Stomach (tissue), 9 donors: ENCODE measurements around the gene RPRD1A. TPM values are rescaled to one million over a fixed set of nuclear protein-coding genes. Genes with fewer than 3 reads are reported as not detected.
A peak's percentile ranks its signal among the peaks of the same experiment; 100 is the strongest.
"Not testable (repeated sequence)": the region's sequence is repeated elsewhere in the genome, so short reads cannot be mapped to it uniquely, and the experiment has no call there.

ENCODE experiments used
- DNase-seq, 2 donors: peaks; one replicate each; pipeline versions ENCODE4 v3.0.0 to v3.0.0-alpha.2; 2013 to 2019
- H3K27ac ChIP-seq, 5 donors: fragments of 200-600 bp in 4 of 5; sonication (generic) in 4 of 5; one replicate each; pipeline ENCODE4 v1.5.1; 2013 to 2019; ENCODE audit warnings: mild to moderate bottlenecking in 1 of 5, moderate library complexity in 1 of 5
- H3K27me3 ChIP-seq, 3 donors: fragments of 200-600 bp; sonication (generic); one replicate each; pipeline ENCODE4 v1.5.1; 2017 to 2019; ENCODE audit warnings: mixed run types in 1 of 3
- H3K36me3 ChIP-seq, 4 donors: fragments of 200-600 bp; sonication (generic); 1 replicate in 3 of 4; 2 replicates in 1 of 4; pipeline ENCODE4 v1.5.1; 2016 to 2019
- H3K4me1 ChIP-seq, 4 donors: fragments of 200-600 bp; sonication (generic); one replicate each; pipeline ENCODE4 v1.5.1; 2016 to 2019
- H3K4me3 ChIP-seq, 4 donors: fragments of 200-600 bp; sonication (generic) in 3 of 4; one replicate each; pipeline ENCODE4 v1.5.1; 2016 to 2019; ENCODE audit warnings: mild to moderate bottlenecking in 1 of 4
- H3K9me3 ChIP-seq, 4 donors: fragments of 200-600 bp; sonication (generic); one replicate each; pipeline ENCODE4 v1.5.1; 2016 to 2019
- CTCF ChIP-seq, 7 experiments: fragments of 450-650 bp in 4 of 7; fragments of 200-600 bp in 3 of 7; sonication (generic) in 3 of 7; IDR thresholded peaks; one replicate each; pipeline ENCODE4 v1.5.1; 2016 to 2019; ENCODE audit warnings: antibody characterized with exemption in 7 of 7, control low read depth in 2 of 7, mild to moderate bottlenecking in 1 of 7
- EP300 ChIP-seq: sonication (generic); formaldehyde crosslinking; IDR thresholded peaks from one replicate; pipeline ENCODE4 v1.6.1; 2017; ENCODE audit warnings: antibody characterized with exemption
- POLR2A ChIP-seq, 4 donors: fragments of 450-650 bp; IDR thresholded peaks; one replicate each; pipeline ENCODE4 v1.6.1; 2016; ENCODE audit warnings: antibody characterized with exemption in 4 of 4, control low read depth in 2 of 4, mild to moderate bottlenecking in 1 of 4, moderate library complexity in 1 of 4
- POLR2AphosphoS5 ChIP-seq, 3 donors: sonication (generic); formaldehyde crosslinking; IDR thresholded peaks; one replicate each; pipeline ENCODE4 v1.6.1; 2016; ENCODE audit warnings: antibody characterized with exemption in 3 of 3
- WGBS, 5 donors: extraction: QIAGEN DNeasy Blood & Tissue Kit in 3 of 5; methylation state at CpG; one replicate each; pipeline versions ENCODE4 v1.1.5 to v1.1.7; 2013 to 2018; 5-methylcytosine and 5-hydroxymethylcytosine counted together
- intact Hi-C: fragments of 100-400 bp; cut with DNase I; formaldehyde crosslinking; loops from one replicate; pipeline ENCODE4 v1.15.1; 2023; ENCODE audit warnings: low total_unique reads
- polyA plus RNA-seq, 3 donors: library from polyadenylated mRNA; stranded (reverse); fragments of 200-250 nt; gene quantifications; one replicate each; pipeline ENCODE4 v1.2.3, GENCODE V29; 2013
- total RNA-seq, 5 donors: library from RNA; depleted of rRNA; stranded (reverse); fragments of >200 nt; gene quantifications; one replicate each; pipeline versions ENCODE4 v1.1.0 to v1.2.3, GENCODE V29; 2014 to 2016
- donor health status: healthy with polysubstance abuse.
- donor health status: Bipolar disorder and iron deficiency.
- donor health status: healthy.

The RPRD1A gene
- total and polyA plus RNA-seq, 8 donors = 18.1 to 75.9 (median 30.9) TPM

GRCh38 chr18:36095936-36096519 lies 28.7 kb upstream of the RPRD1A start:
- peaks cover 0 to 5% (median 0%) of the 10 kb centered on the region in 3 donors for H3K27me3 ChIP-seq
- WGBS, 5 donors = 9 to 29% (median 13%) methylated on average over 1 of the region's 1 CpG
- intact Hi-C loops = no loop called here
- no peaks in the 10 kb centered on the region for H3K4me1 ChIP-seq
- TF ChIP-seq CTCF (IDR thresholded peaks at IDR 0.05) (peak in 5 of 7 experiments; percentile 0 to 48 (median 39)), EP300 (no peak)
- no peak overlapping the region for H3K27ac ChIP-seq
- DNase-seq = peak in 1 of 2 donors; percentile 66
- H3K4me3 ChIP-seq = no peak overlapping the region
- H3K9me3 ChIP-seq = no peaks in the 10 kb centered on the region
- no peaks in the 10 kb centered on the region for H3K36me3 ChIP-seq

GRCh38 chr18:36094431-36094830 lies 27.1 kb upstream of the RPRD1A start:
- no peak for DNase-seq
- Histone ChIP-seq H3K4me3 (no peak overlapping the region), H3K36me3 (no peaks in the 10 kb centered on the region), H3K27me3 (peaks cover 0 to 5% (median 0%) of the 10 kb centered on the region in 3 donors), H3K27ac (no peak overlapping the region), H3K4me1 (no peaks in the 10 kb centered on the region), H3K9me3 (no peaks in the 10 kb centered on the region)
- intact Hi-C loops = loop anchor here (5.0 kb wide), 1 partner anchor 188 kb away; no protein-coding TSS in a partner anchor
- TF ChIP-seq POLR2AphosphoS5 (IDR thresholded peaks at IDR 0.05) (no peak), POLR2A (IDR thresholded peaks at IDR 0.05) (no peak), EP300 (no peak), CTCF (IDR thresholded peaks at IDR 0.05) (no peak)
- 67 to 84% (median 75%) methylated on average over 3 of the region's 3 CpGs for WGBS, 5 donors

GRCh38 chr18:36092116-36092515 lies 24.8 kb upstream of the RPRD1A start:
- DNase-seq, H3K27ac ChIP-seq, H3K9me3 ChIP-seq, H3K4me1 ChIP-seq, H3K4me3 ChIP-seq, H3K36me3 ChIP-seq, H3K27me3 ChIP-seq: not testable (repeated sequence)
- WGBS, 5 donors = 69 to 81% (median 73%) methylated on average over 5 of the region's 5 CpGs
- intact Hi-C loops = loop anchor here (5.0 kb wide), 1 partner anchor 190 kb away; no protein-coding TSS in a partner anchor

GRCh38 chr18:36089001-36089400 lies 21.6 kb upstream of the RPRD1A start:
- no peaks in the 10 kb centered on the region for H3K4me1 ChIP-seq
- H3K27ac ChIP-seq = no peak overlapping the region
- DNase-seq = no peak
- no peaks in the 10 kb centered on the region for H3K27me3 ChIP-seq
- H3K9me3 ChIP-seq = no peaks in the 10 kb centered on the region
- no peaks in the 10 kb centered on the region for H3K36me3 ChIP-seq
- 76 to 92% (median 88%) methylated on average over 6 of the region's 6 CpGs for WGBS, 5 donors
- no peak for TF ChIP-seq POLR2A (IDR thresholded peaks at IDR 0.05)
- TF ChIP-seq CTCF (IDR thresholded peaks at IDR 0.05) = no peak
- TF ChIP-seq POLR2AphosphoS5 (IDR thresholded peaks at IDR 0.05) = no peak
- no peak for TF ChIP-seq EP300
- intact Hi-C loops = no loop called here
- no peak overlapping the region for H3K4me3 ChIP-seq

- Histone ChIP-seq H3K9me3 (no peaks in the 10 kb centered on the region), H3K27me3 (no peaks in the 10 kb centered on the region), H3K4me3 (no peak overlapping the region), H3K36me3 (no peaks in the 10 kb centered on the region), H3K27ac (no peak overlapping the region), H3K4me1 (no peaks in the 10 kb centered on the region)
- TF ChIP-seq POLR2A (IDR thresholded peaks at IDR 0.05) = no peak
- TF ChIP-seq POLR2AphosphoS5 (IDR thresholded peaks at IDR 0.05) = no peak
- TF ChIP-seq EP300 = no peak
- TF ChIP-seq CTCF (IDR thresholded peaks at IDR 0.05) = no peak
- 65 to 81% (median 70%) methylated on average over 2 of the region's 2 CpGs for WGBS, 5 donors
- no peak for DNase-seq
- intact Hi-C loops = no loop called here
Observed at GRCh38 chr18:36088256-36088655, 20.9 kb upstream of the RPRD1A start.
